ENCODE results near the gene NDST4. TPM values are rescaled to one million over a fixed set of nuclear protein-coding genes. Genes with fewer than 3 reads are reported as not detected.

Gene NDST4
- total RNA-seq, 1 experiment from 2014 or later = not detected

DNA sequence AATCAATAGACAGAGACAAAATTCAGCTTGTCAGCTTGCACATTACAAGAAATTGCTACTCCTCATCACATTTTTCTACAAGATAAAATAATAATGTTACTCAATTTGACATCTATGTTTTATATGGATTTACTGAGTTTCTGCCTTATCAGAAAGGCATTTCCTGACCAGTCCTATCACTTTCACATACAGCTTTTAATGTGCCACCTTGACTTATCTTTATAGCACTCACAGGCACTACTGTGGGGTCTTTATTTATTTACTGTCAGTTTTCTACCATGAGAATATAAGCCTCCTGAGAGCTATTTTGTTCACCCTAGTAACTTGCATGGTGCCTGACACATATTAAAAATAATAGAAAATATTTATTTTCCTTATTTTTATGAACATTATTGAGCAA lies 6.0 kb downstream of the NDST4 start:
- Histone ChIP-seq H2AFZ (ENCODE audit: low read length) (no peak overlapping the region), H3K14ac (ENCODE audit: insufficient read depth, low read length) (no peak overlapping the region), H3K56ac (ENCODE audit: insufficient read length, low read depth, low read length) (no peak overlapping the region), H3K27ac (ENCODE audit: insufficient read length, low read depth, low read length) (no peak overlapping the region), H4K91ac (ENCODE audit: insufficient read length, low read depth, low read length) (no peak overlapping the region), H3K23me2 (ENCODE audit: insufficient read length, low read depth, low read length, poor library complexity, severe bottlenecking) (no peaks in the 10 kb centered on the region), H3K18ac (ENCODE audit: insufficient read length, low read depth, low read length) (no peak overlapping the region), H4K8ac (replicated peaks; ENCODE audit: insufficient read length, low read depth, low read length) (no peak overlapping the region), H2BK20ac (ENCODE audit: low read depth, low read length, poor library complexity, severe bottlenecking) (no peak overlapping the region), H2BK120ac (ENCODE audit: low read depth, low read length, poor library complexity, severe bottlenecking) (no peak overlapping the region), H3K4me1 (ENCODE audit: insufficient read depth, low read length) (no peaks in the 10 kb centered on the region), H3K27me3 (ENCODE audit: insufficient read depth, low read length) (no peaks in the 10 kb centered on the region), H3K23ac (ENCODE audit: insufficient read length, low read depth, low read length) (no peak overlapping the region), H3K4ac (ENCODE audit: low read depth, low read length) (no peak overlapping the region), H4K20me1 (ENCODE audit: control insufficient read depth, insufficient read depth, insufficient read length) (no peaks in the 10 kb centered on the region), H2BK12ac (ENCODE audit: insufficient read length, low read depth, low read length) (no peak overlapping the region), H3K9ac (ENCODE audit: extremely low read depth, insufficient read length, low read length) (no peak overlapping the region), H4K5ac (ENCODE audit: insufficient read length, low read depth, low read length) (no peak overlapping the region), H2BK15ac (ENCODE audit: low read depth, low read length) (no peak overlapping the region), H3K79me1 (ENCODE audit: insufficient read depth, low read depth, low read length, poor library complexity, severe bottlenecking) (no peaks in the 10 kb centered on the region), H2AK5ac (ENCODE audit: insufficient read length, low read length) (no peak overlapping the region), H3K9me3 (ENCODE audit: control insufficient read depth, low read depth, low read length) (no peaks in the 10 kb centered on the region), H3T11ph (ENCODE audit: low read length) (no peak overlapping the region), H3K79me2 (ENCODE audit: insufficient read depth, low read length) (no peaks in the 10 kb centered on the region), H3K4me2 (ENCODE audit: insufficient read depth, insufficient read length, low read length) (no peak overlapping the region), H2BK5ac (ENCODE audit: insufficient read length, low read length) (no peak overlapping the region)
- DNase-seq = no peak
- H3K4me3 Mint-ChIP-seq = no peak overlapping the region
- no peaks in the 10 kb centered on the region for H3K36me3 Mint-ChIP-seq (ENCODE audit: insufficient read depth in 1 of 3, low read depth in 3 of 3)
- no peaks in the 10 kb centered on the region; the same call in 1 of the 2 replicates for H3K27me3 Mint-ChIP-seq (ENCODE audit: low read depth)
- no peaks in the 10 kb centered on the region for H3K9me3 Mint-ChIP-seq
- no peaks in the 10 kb centered on the region for H3K4me1 Mint-ChIP-seq
- TF ChIP-seq, protein P1, sequence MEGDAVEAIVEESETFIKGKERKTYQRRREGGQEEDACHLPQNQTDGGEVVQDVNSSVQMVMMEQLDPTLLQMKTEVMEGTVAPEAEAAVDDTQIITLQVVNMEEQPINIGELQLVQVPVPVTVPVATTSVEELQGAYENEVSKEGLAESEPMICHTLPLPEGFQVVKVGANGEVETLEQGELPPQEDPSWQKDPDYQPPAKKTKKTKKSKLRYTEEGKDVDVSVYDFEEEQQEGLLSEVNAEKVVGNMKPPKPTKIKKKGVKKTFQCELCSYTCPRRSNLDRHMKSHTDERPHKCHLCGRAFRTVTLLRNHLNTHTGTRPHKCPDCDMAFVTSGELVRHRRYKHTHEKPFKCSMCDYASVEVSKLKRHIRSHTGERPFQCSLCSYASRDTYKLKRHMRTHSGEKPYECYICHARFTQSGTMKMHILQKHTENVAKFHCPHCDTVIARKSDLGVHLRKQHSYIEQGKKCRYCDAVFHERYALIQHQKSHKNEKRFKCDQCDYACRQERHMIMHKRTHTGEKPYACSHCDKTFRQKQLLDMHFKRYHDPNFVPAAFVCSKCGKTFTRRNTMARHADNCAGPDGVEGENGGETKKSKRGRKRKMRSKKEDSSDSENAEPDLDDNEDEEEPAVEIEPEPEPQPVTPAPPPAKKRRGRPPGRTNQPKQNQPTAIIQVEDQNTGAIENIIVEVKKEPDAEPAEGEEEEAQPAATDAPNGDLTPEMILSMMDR (conservative IDR thresholded peaks at IDR 0.05) = no peak
- no peak overlapping the region for H3K27ac Mint-ChIP-seq

All from H9 (cell line).